Ramos (cell line): Measurements from ENCODE around the gene SLIT1.

Experiments used
- in situ Hi-C: fragments of 300-500 bp; cut with MboI; formaldehyde crosslinking; loops from one replicate; pipeline ENCODE4 v1.14.3; 2022; ENCODE audit warnings: low sequenced_read_pairs; ENCODE audit not compliant: unreplicated experiment

Gene SLIT1

DNA sequence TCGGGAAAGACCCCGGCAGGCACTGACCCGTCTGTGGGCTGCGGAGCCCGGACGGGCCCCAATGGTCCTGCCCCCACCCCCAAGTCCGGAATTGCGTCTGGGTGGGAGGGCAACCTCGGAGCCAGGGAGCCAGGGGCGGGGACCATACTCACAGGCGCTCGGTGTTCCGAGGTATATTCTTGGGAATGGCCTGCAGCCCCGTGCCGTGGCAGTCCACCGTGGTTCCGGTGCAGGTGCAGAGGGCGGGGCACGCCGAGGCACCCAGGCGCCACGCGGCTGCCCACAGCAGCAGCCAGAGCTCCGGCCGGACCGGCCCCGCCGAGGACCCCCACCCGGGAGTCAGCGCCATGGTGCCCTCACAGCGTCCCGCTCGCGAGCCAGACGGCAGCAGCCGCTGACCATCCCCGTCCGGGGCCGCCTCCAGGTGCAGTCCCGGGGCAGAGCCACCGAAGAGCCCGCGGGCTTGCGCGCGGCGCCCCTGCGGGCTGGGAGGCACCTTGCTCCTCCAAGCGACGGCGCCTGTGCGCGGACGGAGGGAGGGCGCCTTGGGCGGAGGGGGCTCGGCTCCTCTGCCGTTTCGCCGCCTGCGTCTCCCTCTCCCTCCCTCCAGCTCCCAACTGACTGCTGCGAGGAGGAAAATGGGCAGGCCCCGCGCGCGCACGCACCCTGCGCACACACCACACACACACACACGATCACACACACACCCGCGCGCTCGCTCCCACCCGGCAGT, at the start of gene SLIT1:
Gene SLIT1, minus strand, starts transcription at position 634 of the 733 bp plus-strand sequence. Its CDS starts 285 bp downstream, at position 349.
- in situ Hi-C loops = no loop called here

DNA sequence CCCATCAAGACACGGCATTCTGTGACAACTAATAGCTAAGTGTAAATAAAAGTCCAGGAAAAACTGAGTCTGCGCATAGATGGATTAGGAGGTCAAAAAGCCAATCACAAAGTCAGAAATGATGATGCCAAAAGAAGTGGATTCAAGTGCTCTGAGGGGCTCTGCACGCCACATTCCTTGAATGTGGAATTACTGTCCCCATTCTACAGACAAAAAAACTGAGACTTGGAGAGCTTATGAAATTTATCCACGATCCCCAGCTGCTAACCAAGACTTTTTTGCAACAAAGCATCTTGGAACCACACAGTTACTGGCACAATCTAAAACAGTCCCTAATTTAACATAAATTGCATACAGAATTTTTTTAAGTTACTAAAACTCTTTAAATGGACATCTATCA, 49.6 kb upstream of the SLIT1 start:
- in situ Hi-C loops = no loop called here

DNA sequence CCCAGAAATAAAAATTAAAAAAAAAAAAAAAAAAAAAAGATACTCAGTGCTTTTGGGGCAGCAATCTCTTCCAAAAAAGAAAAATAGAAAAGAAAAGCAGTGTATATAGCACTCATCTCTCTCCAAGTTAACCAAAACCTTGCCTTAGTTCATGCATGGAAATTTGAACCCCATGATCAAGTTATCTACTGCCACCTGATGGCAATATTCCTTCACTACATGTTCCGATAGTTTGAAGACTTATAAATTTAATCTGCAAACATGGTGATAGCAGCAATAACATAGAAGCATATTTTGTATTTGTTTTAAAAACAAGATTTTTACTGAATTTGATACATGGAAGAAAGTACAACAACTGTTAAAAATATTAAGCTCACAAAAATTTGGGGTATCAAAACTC, 48.6 kb upstream of the SLIT1 start:
- in situ Hi-C loops = no loop called here

DNA sequence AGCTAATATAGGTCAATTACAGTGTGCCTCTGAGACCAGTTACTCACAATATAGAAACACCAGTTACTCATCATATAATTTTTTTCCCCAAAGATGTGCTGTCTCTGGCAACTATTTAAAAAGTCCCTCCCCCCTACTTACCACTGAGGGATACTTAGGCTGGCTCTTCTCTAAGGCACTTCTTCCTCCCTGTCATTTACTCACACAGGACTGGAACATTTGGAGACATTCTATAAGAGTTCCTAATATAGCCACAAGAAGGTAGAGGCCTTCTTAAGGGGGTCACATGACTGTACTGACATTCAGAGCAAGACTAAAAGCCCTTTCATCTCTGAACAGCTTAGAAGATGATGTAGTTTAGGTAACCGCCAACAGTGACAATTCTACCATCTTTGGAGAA, 44.4 kb upstream of the SLIT1 start:
- in situ Hi-C loops = no loop called here

DNA sequence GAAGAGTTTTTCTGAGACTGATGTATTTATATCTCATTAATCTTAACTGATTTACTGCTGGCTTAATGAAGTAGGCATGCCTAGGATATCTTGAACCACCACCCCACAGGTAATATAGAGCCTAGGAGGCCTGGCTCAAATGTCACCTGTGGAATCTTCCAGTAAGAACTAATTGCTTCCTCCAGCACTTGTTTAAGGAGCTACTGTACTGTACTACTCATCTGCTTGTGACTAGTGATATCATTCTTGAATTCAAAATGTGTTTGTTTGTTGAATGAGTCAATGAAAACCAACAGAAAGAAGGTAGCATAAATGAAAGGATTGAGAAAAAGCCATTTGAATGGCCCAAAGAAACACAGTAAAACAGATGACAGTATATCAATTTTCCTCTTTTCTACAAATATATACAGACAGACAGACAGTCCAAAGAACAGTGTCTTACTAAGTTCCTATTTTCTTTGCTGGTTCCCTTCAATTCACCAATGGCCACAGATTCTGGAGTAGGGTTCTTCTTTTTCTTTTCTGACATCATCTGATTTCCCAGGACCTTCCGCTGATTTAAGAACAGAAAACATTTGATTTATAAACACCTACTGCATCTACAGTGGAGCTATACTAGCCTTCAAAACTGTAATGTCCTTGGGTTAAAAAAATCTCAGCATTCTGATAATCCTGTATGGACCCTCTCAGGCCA, 43.7 kb upstream of the SLIT1 start:
- in situ Hi-C loops = no loop called here

DNA sequence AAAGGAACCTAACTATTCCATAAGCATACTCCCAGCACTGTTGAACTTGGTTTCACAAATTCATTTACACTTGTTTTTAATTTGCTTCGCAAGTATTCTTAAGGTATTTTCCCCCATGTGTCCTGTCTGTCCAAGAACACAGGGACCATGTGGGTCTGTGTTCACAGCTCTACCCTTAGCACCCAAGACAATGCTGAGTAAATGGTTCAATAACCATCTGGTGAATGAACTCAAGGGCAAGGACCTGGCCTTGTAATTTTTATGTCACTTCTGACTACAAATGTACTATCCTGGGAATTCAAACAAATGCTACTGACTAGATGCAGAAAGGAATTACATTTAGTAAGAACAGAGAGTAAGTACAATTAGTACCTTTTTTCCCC, 43.0 kb upstream of the SLIT1 start:
- in situ Hi-C loops = no loop called here

DNA sequence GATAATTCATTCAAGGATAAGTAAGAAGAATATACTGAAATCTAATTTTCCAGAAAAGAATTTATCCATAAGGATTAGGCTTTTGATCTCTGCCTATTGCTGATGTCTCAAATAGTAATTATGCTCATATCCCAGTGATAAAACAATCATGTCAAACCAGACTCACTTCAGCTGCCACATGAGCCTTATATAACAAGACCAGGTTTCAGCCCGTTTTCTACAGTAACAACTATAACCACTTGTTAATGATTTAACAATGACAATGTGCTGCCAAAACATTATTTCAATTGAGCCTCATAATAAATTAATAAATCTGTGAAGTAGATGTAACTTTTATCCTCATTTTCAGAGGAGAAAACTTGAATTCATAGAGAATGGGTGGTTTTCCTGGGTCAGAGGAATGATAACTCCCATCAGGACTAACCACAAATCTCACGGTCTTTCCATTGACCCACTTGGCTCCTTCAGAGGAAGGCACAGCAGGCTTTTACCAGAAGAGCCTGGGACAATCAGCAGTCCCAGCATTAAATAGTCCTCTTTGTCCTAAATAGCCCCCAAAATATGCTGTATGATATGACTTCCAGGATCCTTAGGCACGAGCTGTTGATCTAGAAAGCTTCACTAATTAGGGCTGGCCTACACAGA, 42.5 kb upstream of the SLIT1 start:
- in situ Hi-C loops = no loop called here

DNA sequence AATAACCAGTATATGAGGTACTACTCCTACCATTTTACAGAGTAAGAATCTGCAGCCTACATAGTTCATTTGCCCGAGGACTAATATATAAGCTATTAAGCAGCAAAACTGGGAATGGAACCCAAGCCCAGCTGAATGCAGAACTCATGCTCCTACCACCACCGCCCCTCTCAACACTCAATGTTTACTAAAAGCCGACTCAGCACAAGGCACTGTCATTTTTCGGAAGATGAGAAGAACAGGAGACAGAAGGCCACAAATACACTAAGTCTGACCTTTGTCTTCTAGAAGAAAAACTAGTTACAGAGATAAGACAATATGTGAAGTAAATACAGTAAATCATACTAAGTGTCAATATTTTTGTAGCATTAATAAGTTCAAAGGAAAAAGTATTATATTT, 40.6 kb upstream of the SLIT1 start:
- in situ Hi-C loops = no loop called here

DNA sequence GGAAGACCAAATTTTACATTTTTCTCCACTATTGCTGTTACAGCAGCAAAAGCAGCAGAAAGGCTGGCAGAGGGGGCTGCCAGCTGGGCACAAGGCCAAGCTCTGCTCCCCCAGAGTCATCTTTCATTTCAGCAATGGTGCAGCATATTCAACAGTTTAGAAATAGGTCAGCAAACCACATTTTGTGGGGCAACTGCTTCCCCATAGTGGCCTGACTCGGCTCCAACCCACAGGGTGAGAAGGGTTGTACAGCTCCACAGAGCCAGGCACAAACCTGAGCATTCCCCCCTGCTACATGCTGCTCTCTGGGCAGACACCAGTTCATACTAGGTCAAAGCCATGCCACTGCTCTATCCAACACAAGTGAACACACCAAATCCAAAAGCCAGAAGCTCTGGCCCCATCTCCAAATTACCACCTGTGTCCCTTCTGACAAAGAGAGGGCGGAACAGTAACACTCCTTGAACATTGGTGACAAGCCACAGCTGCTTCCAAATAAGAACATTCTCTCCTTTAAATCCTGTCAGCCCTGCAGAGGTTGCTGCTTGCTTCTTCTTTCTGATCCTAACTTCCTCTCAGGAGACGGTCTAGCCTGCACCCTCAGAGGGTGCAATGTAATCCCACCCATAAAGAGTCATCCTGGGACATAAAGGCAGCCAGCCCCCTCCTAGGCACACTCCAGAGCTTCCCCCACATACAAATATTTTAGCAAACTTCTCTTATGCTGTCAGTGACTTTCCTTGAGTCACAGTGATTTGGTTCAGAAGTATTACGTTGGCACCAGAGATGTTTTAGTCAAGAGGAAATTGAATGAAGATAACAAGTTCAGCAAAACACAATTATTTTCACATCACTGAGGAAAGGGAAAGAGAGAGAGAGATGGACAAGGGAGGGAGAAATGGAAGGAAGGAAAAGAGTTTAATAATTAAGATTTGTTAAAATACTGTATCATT, 39.0 kb upstream of the SLIT1 start:
- in situ Hi-C loops = no loop called here

DNA sequence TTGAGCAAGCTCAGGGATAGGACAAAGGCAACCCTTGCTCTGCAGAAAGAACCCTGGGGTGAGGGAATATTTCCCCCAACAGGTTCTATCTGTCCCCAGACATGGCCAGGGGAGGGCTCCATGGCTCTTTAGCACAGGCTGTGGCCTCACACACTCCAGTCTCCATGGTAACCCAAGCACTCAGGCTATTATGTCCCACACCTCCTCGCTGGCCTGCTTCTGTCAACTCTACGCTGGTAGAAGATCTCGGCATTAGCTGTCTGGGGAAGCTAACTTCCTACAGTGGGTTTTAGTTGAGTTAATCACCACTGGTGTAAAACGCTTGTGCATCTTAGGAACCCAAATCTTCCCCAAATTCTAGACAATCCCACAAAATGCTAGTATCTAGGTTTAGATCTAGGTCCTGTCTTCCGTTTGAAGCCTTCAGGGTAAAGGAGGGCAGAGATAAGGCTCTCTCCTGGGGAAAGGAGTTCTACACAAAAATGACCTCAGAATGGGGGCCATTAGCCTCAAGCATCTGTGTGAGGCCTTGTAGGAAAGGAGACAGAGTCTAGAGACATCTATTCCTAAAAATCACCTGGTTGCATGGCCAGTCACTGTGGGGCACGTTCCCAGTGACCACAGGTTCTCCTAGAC, 36.7 kb upstream of the SLIT1 start:
- in situ Hi-C loops = no loop called here

DNA sequence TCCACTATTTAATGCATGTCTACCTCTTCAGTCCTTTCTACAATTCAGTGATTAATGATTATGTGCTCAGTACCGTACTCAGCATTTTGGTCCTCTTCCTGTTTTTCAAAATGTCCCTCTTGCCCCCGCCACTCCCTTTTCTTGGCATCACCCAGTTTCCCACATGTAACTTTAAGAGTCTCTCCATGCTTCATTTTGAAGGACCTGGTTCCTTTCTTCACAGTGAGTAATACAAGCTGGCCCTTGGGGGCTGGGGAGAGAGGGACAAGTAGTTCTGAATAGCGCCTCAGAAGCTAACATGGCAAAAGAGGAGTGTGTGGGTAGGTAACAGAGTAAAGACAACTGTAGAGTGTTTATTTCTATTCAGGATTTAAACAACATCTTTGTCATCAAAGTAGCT, 34.6 kb upstream of the SLIT1 start:
- in situ Hi-C loops = no loop called here

DNA sequence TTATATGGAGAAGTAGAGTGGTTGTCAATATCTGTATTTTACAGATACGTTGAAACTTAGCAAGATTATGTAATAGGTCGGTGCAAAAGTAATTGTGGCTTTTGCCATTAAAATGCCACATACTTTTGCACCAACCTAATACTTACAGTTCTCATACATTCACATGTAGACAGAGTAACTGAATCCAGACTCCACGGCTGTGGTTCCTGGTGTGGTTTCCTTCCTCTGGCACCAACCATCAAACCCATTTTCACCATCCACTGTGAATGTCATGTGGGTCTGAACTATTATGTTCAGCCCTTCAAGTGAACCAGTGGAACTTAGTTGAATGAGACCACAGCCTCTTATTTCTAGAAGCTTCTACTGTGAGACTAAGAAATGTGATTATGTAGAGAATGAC, 31.5 kb upstream of the SLIT1 start:
- in situ Hi-C loops = no loop called here

DNA sequence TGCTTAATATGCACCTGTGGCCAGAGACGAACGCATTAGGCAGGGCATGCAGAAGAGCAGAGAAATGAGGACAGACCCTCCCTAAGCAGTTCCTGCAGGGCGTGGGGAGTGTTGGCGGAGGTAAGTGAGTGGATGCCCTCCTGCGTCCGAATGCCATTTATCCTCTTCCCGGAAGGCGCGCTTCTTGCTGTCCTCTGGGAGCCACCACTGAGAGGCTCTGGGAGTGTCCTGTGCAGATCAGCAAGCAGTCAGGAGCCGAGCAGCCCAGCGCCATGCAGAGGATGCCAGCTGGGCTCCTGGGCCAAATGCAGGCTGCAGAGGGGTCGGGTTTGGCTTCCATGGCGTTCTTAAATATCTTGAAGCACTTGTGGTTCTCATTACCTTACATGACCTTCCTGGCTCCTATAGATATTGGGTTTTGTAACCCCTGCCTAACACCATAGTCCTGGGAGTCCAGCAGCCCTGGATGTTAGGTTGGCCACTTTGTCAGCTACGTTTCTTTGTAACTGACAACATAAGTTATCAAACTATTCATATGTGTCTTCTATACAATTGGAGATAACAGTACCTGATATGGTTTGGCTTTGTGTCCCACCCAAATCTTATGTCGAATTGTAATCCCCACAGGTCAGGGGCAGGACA, 30.0 kb upstream of the SLIT1 start:
- in situ Hi-C loops = no loop called here

DNA sequence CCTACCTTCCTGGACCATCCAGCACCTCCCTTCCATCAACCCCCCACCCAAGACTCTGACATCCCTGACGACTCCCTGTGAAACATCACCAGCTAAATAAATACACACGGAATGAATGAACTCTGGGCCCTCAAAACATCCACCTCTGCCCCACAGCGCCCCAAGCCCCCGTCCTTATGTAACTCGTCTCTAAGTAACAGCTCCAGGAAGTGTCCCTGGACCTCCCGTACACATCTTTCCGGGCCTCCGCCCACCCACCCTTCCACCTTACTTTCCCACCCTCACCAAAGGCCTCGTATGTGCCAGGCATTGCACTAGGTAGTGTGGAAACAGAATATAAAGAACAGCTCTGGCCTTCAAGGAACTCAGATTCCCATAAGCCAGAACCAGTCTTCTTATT, 27.7 kb upstream of the SLIT1 start:
- in situ Hi-C loops = no loop called here

DNA sequence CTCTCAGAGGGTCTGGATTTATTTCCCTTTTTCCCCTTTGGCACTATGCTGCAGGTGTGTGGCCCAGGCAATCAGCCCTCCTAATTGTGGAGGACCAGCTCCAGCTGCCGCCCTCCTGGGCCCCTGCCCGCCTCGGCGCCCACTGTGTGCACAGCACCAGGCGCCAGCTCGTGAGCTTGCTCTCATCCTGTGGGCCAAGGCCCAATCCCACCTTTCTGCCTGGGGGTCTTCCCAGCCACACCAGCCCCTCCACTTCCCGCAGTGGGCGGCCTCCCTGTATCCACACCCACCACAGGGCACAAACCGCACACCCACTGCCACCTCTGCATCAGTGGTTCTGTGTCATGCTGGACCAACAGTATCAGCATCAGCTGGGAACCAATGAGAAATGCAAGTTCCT, 25.5 kb upstream of the SLIT1 start:
- in situ Hi-C loops = no loop called here

DNA sequence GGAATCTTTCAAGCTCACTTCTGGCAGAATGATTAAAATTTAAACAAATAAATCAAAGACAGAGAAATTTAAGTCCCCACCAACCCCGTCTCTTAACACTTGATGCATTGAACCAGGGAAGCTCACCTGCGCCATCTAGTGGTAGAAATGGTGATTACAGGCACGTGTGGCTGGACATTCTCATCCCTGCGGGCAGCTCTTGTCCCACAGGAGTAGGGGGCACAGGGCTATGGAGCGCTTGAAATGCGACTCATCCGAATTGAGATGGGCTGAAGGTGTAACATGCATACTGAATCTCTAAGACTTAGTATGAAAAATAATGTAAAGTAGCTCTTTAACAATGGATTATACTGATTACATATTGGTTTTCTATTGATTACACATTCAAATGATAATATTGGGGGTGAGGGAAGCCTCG, 24.8 kb upstream of the SLIT1 start:
- in situ Hi-C loops = no loop called here

DNA sequence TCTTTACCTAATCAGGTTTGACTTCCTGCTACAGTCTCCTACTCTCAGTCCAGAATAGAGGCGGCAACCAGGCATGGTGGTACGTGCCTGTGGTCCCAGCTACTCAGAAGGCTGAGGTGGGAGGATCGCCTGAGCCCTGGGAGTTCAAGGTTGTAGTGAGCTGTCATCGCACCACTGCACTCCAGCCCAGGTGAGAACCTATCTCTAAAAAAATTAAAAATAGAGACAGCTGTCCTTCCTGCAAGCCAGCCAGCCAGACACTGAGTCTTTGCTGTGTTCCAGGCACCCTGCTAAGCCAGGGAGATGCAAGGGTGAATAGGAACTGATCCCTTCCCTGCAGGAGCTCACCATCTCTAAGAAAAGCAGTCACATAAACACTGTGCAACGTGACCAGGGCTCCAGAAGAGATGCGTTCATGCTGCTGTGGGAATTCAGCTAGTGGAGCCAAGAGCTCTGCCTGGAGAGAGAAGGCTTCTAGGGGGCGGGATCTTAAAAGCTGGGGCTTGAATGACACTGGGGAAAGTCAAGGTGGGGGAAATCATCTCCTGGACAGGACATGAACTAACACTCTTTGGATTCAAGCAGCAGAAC, 22.1 kb upstream of the SLIT1 start:
- in situ Hi-C loops = loop anchor here (5.0 kb wide), 1 partner anchor 136 kb away; no protein-coding TSS in a partner anchor

DNA sequence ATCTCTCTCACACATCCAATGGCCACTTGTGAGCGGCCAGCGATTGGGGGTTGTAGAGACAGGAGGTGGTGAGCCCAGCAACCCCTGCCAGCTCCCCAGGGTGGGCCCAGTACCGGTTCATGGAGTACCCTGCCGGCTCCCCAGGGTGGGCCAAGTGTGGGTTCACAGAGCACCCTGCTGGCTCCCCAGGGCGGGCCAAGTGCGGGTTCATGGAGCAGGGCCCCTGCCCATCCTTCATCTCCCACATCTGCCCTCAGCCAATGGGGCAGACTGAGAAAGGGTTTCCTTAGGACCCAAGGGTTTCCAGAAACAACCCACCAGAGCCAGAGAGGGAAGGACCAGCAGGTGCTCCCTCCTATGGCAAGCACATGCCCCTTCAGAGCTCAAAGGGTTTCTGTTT, 21.4 kb upstream of the SLIT1 start:
- in situ Hi-C loops = loop anchor here (5.0 kb wide), 1 partner anchor 135 kb away; no protein-coding TSS in a partner anchor
